HPDE6-E6E7 (cell line): Measurements from ENCODE around the gene TMEM198.

Experiments used
- DNase-seq: peaks from one replicate; pipeline ENCODE4 v3.0.0; 2011; ENCODE audit warnings: missing footprints; ENCODE audit errors: extremely low spot score

The TMEM198 gene

GRCh38 chr2:219508971-219509779, 34.7 kb upstream of the TMEM198 start:
- no peak for DNase-seq

DNA sequence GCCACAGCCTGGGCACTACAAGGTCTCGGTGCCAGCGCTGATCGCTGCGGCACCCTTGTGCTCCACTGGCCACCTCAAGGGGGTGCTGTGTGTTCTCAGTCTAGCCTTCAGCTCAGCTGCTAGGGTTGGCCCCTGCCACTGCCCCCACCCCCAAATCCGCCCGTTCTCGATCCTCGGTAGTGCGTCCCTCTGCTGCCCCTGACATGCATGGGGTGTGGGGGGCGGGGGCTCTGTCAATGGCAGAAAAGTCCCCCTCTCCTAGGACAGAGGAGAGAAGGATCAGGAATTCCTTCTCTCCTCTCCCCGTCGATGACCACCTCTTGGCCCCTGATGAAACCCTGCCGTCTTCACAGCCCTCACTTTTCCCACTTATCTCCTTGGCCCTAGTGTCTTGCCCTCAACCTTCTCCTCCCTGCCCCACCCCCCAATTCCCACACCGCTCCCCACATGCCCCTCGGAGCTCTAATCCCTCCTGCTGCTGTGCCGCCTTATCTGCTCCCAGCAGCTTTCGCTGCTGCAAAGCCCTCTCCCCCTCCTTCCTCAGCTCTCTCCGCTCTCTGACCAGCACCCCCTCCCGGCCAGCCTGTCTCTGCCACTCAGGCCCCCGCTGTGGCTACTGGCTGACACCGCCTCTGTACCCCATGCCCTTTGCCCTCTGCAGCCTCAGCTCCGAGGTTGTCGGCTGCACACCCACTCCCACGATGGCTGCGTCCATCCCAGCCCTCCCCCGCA, 33.9 kb upstream of the TMEM198 start:
- peak; percentile 53 for DNase-seq

GRCh38 chr2:219510512-219511135, 33.2 kb upstream of the TMEM198 start:
- no peak for DNase-seq

DNA sequence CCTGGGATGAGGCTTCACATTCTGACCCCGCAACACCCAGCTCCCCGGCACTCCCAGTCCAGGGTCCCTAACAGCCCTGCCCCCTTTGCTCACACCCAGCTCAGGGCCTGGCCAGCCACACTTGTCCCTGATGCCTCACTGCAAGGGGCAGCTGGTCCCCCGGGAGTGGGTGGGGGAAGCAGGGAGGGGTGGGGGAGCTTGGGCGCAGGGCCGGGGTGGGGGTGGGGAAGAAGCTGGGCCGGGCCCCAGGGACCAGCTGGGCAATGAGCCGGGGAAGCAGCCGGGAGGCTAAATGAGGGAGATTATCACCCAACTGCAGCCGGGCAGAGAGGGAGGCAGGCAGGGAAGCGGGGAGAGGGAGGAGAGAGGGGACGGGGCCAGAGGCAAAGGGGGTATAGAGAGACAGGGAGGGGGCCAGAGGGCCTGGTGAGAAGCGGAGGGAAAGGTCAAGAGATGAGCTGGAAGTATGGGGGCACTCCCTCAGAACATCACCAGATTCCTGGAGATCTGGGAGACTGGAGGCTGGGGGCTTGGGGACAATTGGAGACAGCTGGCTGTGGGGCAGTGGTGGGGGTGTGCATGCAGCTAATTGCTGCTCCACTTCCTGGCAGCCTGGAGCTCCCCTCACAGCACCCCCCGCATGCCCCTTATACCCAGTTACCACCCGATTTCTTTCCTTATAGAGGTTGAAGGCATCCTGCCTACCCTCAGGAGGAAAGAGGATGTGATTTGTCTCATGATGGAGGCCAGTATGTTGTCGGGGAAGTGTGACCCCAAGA, 32.1 kb upstream of the TMEM198 start:
- DNase-seq: no peak

GRCh38 chr2:219512524-219513216, 31.2 kb upstream of the TMEM198 start:
- DNase-seq: no peak

GRCh38 chr2:219513787-219514186, 30.0 kb upstream of the TMEM198 start:
- no peak for DNase-seq

- no peak for DNase-seq
Observed at GRCh38 chr2:219514196-219514761, 29.5 kb upstream of the TMEM198 start, which contains the start of gene ASIC4. TSS of gene ASIC4 (plus strand) at chr2:219514482. CDS start at chr2:219514725, 243 bp downstream.

GRCh38 chr2:219514836-219515235, 29.0 kb upstream of the TMEM198 start:
- DNase-seq: no peak

GRCh38 chr2:219515874-219516629, 27.8 kb upstream of the TMEM198 start:
- no peak for DNase-seq

DNA sequence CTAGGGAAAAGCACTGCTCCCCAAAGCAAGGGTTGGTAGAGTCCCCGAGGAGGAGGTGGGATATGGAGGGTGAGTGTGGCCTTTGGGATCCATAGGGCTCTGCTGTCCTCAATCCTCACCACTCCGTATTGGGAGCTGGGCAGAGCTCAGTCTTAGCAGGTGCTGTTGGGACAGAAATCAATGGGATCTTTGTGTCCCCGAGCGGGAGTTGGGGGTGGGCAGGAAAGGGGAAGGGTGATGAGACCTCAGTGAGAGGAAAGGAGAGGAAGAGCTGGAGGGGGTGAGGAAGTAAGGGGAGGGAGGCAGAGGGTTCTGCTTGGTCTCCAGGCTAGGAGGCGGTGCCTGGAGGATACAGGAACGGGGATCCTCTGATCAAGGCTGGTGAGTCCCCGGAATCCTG, 26.9 kb upstream of the TMEM198 start:
- no peak for DNase-seq

- no peak for DNase-seq
Observed at GRCh38 chr2:219517954-219518778, 25.7 kb upstream of the TMEM198 start.

DNA sequence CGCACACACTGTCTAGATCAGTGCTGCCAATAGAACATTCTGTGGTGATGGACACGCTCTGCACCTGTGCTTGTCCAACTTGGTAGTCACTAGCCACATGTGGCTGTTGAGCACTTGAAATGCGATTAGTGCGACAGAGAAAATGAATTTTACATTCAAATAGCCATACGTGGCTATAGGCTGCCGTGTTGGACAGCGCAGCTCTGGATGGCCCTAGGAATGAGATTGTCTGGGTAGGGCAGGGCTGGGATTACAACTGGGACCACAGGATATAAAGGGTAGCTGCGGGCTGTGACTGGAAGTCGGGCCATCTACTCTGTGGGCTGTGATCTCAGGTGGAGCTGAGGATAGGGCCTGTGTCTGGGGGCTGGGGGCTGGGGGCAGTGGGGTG, 24.3 kb upstream of the TMEM198 start:
- DNase-seq: no peak

GRCh38 chr2:219520079-219520478, 23.7 kb upstream of the TMEM198 start:
- no peak for DNase-seq

- peak; percentile 61 for DNase-seq
Observed at GRCh38 chr2:219521066-219521880, 22.6 kb upstream of the TMEM198 start.

DNA sequence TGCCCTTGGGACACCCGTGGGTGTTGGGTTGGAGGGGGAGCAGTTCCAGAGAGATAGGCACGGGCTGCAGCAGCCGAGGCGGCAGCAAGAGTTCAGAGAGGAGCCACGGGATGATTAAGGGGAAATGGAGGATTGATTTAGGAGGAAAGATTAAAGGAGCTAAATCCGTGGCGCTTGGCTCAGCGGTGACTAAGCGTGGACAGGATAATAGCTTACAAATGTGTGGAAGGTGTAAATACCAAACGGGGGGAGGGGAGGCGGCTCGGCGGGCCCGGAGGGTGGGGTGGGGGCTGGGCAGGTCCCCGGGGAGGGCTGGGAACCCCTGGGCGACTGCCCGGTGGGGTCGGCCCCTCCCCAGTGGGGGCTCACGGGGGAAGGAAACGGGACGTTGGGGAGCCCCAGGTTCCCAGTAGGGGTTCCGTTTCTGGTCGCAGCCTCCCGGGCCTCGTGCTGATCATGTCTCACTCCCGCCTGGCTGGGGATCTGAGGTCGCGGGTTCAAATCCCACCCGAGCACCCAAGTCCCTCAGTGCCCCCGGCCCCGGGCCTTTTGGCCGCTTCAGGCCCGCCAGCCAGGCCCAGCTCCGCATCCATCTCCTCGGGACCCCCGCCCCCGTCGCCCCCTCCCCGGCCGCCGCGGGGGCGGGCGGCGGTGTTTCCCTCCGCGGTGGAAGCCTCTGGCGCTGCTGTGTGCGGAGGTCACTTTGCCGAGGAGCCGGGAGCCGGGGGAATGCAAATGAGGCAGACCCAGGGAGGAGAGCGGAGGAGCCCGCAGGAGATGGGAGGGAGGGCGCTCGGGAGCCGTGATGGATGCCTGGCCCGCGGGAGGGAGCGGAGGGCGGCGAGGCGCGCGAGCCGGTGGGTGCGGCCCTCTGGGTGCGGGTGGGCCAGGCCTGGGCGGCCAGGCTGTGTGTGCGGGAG, 21.5 kb upstream of the TMEM198 start:
- DNase-seq: peak; percentile 49

DNA sequence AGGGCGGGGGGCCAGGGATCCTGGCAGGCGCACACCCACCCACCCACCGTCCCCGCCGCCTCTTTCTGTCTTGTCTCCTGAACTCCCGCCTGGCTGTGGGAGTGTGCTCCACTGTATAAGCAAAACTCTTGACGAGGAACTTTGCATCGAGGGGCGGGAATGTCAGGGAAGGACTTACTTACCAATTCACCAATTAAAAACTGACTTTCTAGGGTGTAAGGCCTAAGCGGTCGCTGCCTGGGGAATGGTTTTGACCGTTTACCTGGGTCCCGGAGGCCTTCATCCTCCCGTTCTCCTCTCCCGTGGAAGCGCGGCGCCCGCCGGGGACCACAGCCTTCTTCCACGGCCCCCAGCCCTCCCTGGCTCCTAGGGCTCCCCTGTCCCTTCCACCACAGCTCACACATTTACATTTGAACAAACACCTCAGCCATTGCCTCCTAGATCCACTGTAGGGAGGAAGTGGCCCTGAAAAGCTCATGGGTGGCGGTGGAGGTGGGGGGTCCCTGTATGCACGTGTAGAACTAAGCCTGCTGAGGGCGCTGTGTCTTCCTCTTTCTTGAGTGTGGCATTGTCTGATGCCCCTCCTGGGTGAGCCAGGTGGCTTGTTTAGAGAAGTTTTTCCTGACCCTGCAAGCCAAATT, 20.7 kb upstream of the TMEM198 start:
- DNase-seq: no peak

DNA sequence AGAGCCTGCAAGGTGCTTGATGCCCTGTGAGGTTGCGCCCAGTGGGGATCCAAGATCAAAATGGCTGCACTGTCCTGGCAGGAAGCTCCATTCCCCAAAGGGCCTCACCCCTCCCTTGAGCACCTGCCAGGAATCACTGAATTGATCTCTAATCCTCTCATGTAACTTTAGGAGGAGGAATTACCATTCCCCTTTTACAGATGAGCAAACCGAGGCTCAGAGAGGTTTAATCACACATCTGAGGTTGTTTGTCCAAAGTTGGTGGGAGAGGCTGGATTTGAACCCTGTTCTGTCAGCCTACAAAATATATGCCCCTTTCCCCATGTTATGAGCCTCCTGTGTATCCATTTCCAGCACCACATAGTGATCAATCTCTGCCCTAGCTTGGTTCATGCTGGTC, 19.0 kb upstream of the TMEM198 start:
- DNase-seq: no peak
